Measurements from ENCODE around the gene PHLPP1. TPM values are rescaled to one million over a fixed set of nuclear protein-coding genes. Genes with fewer than 3 reads are reported as not detected.

The PHLPP1 gene
- total and polyA plus RNA-seq, 9 of the 15 experiments (the other 6 are each of a cell fraction or from before 2014, with no cell fraction given) = 0.56 to 9.0 (median 4.5) TPM

DNA sequence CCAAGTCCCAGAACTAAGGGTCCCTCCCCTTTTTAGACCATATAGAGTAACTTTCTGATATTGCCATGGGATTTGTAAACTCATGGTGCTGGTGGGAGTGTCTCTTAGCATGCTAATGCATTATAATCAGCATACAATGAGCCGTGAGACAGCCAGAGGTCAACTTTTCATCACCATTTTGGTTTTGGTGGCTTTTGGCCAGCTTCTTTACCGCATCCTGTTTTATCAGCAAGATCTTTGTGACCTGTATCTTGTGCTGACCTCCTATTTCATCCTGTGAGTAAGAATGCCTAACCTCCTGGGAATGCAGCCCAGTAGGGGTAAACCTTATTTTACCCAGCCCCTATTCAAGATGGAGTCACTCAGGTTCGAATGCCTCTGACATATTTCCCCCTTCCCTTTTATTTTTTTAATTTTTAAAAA is 148.2 kb downstream of the PHLPP1 start (continued):
- TF ChIP-seq STAT5A (IDR thresholded peaks at IDR 0.05; ENCODE audit: borderline replicate concordance, low read length) = no peak
- TF ChIP-seq, protein P1, sequence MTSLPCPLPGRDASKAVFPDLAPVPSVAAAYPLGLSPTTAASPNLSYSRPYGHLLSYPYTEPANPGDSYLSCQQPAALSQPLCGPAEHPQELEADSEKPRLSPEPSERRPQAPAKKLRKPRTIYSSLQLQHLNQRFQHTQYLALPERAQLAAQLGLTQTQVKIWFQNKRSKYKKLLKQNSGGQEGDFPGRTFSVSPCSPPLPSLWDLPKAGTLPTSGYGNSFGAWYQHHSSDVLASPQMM (CRISPR knock-in tag; IDR thresholded peaks at IDR 0.05) = no peak
- no peak for TF ChIP-seq ZNF707 (CRISPR knock-in tag; conservative IDR thresholded peaks at IDR 0.05)
- TF ChIP-seq ZNF79 (CRISPR knock-in tag; IDR thresholded peaks at IDR 0.05; ENCODE audit: low read depth) = peak; percentile 76; the same call in 1 of the 2 replicates
- TF ChIP-seq CEBPG (CRISPR knock-in tag; IDR thresholded peaks at IDR 0.05) = no peak
- TF ChIP-seq CEBPG (tag; conservative IDR thresholded peaks at IDR 0.05 in 1 of 2, IDR thresholded peaks at IDR 0.05 in 1 of 2) = no peak
- TF ChIP-seq ZNF445 (CRISPR knock-in tag; IDR thresholded peaks at IDR 0.05; ENCODE audit: low read depth) = no peak
- TF ChIP-seq STAT5B (CRISPR knock-in tag; IDR thresholded peaks at IDR 0.05) = no peak
- TF ChIP-seq HIVEP1 (CRISPR knock-in tag; IDR thresholded peaks at IDR 0.05) = 0 out of 2 replicates have a peak, but pooled peaks have one; percentile 53
- TF ChIP-seq, protein P2, sequence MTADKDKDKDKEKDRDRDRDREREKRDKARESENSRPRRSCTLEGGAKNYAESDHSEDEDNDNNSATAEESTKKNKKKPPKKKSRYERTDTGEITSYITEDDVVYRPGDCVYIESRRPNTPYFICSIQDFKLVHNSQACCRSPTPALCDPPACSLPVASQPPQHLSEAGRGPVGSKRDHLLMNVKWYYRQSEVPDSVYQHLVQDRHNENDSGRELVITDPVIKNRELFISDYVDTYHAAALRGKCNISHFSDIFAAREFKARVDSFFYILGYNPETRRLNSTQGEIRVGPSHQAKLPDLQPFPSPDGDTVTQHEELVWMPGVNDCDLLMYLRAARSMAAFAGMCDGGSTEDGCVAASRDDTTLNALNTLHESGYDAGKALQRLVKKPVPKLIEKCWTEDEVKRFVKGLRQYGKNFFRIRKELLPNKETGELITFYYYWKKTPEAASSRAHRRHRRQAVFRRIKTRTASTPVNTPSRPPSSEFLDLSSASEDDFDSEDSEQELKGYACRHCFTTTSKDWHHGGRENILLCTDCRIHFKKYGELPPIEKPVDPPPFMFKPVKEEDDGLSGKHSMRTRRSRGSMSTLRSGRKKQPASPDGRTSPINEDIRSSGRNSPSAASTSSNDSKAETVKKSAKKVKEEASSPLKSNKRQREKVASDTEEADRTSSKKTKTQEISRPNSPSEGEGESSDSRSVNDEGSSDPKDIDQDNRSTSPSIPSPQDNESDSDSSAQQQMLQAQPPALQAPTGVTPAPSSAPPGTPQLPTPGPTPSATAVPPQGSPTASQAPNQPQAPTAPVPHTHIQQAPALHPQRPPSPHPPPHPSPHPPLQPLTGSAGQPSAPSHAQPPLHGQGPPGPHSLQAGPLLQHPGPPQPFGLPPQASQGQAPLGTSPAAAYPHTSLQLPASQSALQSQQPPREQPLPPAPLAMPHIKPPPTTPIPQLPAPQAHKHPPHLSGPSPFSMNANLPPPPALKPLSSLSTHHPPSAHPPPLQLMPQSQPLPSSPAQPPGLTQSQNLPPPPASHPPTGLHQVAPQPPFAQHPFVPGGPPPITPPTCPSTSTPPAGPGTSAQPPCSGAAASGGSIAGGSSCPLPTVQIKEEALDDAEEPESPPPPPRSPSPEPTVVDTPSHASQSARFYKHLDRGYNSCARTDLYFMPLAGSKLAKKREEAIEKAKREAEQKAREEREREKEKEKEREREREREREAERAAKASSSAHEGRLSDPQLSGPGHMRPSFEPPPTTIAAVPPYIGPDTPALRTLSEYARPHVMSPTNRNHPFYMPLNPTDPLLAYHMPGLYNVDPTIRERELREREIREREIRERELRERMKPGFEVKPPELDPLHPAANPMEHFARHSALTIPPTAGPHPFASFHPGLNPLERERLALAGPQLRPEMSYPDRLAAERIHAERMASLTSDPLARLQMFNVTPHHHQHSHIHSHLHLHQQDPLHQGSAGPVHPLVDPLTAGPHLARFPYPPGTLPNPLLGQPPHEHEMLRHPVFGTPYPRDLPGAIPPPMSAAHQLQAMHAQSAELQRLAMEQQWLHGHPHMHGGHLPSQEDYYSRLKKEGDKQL (CRISPR knock-in tag; IDR thresholded peaks at IDR 0.05; ENCODE audit: borderline replicate concordance) = no peak
- TF ChIP-seq MCM3 (IDR thresholded peaks at IDR 0.05) = no peak
- TF ChIP-seq, protein P3, sequence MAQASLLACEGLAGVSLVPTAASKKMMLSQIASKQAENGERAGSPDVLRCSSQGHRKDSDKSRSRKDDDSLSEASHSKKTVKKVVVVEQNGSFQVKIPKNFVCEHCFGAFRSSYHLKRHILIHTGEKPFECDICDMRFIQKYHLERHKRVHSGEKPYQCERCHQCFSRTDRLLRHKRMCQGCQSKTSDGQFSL (CRISPR knock-in tag; IDR thresholded peaks at IDR 0.05) = no peak
- TF ChIP-seq, protein P3 (tag; IDR thresholded peaks at IDR 0.05) = 0 out of 4 replicates have a peak, but pooled peaks of 1 of the 2 experiments have one; percentile 52
